GM11168 (cell line): ENCODE measurements around the gene PCBP1.
"Not testable (repeated sequence)": the region's sequence is repeated elsewhere in the genome, so short reads cannot be mapped to it uniquely, and the experiment has no call there.

Source experiments
- in situ Hi-C: fragments of 300-500 bp; cut with MboI; formaldehyde crosslinking; loops from one replicate; pipeline ENCODE4 v1.12.0; 2022; ENCODE audit warnings: low sequenced_read_pairs; ENCODE audit not compliant: unreplicated experiment

Gene PCBP1

DNA sequence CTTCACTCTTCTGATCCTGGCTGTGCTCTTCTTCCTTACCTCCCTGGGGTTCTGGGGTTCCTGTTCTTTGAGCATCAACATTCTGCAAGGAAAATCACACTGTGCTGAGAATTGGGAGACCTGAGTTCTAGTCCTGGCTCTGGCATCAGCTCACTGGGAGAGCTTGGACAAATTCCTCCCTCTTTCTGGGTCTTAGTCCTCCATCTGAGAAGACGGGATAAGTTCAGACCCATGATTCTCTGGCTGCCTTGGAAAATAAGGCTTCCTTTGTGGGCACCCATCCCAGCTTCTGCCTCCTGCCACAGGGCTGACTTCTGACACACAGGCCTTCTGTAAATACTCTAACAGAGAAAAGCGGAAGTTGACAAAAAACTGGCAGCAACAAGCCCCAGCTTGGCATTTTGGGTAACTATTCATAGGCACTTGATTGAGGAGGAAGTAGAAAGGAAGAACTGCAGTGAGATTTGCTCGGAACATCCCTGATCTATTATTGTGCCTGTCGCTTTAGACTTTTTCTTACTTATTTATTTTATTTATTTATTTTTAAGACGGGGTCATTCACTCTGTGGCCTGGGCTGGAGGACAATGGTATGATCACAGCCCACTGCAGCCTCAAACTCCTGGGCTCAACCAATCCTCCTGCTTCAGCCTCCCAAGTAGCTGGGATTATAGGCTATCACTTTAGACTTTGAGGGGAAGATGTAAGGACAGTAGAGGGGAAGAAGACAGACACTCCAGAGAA is 7.9 kb downstream of the PCBP1 start:
- in situ Hi-C loops, result loop anchor here (5.0 kb wide), 1 partner anchor 42 kb away; no protein-coding TSS in a partner anchor

DNA sequence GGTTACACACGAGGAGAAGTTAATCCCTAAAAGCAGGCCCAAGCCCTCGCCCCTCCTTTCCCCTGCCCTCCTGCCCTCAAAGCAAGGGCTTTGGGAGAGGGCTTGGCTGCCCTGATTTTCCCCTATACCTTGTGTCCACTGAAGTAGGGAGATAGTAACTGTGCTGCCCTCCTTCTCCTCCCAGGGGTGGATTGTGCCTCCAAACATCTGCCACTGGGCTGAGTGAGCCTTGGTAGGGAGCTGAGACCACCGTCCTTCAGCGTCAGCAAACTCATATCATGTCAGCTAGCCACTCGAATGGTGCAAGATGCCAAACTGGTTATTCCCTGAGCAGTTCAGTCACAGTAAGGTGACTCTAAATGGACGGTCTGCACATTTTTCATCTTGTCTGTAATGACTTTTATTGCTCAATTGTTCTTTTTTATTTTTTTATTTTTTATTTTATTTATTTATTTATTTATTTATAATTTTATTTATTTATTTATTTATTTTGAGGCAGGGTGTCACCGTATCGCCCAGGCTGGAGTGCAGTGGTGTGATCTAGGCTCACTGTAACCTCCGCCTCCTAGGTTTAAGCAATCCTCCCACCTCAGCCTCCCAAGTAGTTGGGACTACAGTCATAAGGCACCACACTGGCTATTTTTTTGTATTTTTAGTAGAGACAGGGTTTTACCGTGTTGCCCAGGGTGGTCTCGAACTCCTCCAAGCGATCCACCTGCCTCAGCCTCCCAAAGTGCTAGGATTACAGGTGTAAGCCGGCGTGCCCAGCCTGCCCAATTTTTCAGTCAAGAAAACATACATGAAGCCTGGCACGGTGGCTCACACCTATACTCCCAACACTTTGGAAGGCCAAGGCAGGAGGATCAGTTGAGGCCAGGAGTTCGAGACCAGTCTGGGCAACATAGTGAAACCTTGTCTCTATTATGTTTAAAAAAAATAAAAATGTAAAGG is 8.7 kb downstream of the PCBP1 start:
- in situ Hi-C loops, result no loop called here

DNA sequence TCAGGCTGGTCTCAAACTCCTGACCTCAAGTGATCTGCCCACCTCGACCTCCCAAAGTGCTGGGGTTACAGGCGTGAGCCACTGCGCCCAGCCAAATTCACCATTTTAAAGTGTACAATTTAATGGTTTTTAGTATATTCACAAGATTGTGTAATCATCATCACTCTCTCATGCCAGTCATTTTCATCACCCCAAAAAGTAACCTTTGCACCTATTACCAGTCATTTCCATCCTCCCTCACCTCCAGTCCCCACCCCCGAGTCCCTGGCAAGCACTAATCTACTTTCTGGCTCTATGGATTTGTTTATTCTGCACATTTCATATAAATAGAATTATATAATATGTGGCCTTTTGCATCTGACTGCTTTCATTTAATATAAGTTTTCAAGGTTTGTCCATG is 10.8 kb downstream of the PCBP1 start:
- in situ Hi-C loops, result no loop called here

DNA sequence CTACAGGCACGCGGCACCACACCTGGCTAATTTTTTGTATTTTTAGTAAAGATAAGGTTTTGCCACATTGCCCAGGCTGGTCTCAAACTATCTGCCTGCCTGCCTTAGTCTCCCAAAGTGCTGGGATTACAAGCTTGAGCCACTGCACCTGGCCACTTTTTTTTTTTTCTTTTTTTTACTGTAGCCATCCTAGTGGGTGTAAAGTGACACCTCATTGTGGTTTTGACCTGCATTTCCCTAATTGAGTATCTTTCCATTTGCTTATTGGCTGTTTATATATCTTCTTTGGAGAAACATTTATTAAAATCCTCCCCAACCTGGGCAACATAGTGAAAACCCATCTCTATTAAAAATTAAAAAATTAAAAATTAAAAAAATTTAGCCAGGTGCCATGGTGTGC is 12.0 kb downstream of the PCBP1 start:
- in situ Hi-C loops, result no loop called here

DNA sequence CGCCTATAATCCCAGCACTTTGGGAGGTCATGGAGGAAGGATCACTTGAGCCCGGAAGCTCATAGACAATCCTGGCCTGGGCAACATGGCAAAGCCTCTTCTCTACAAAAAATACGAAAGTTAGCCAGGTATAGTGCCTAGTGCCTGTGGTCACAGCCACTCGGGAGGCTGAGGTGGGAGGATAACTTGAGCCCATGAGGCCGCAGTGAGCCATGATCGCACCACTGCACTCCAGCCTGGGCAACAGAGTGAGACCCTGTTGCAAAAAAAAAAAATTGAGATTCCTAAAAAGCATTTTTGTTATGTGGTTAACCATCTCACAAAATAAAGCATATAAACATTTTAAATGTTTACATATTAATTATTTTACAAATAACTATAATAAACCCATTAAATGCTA is 13.9 kb downstream of the PCBP1 start:
- in situ Hi-C loops, result no loop called here

DNA sequence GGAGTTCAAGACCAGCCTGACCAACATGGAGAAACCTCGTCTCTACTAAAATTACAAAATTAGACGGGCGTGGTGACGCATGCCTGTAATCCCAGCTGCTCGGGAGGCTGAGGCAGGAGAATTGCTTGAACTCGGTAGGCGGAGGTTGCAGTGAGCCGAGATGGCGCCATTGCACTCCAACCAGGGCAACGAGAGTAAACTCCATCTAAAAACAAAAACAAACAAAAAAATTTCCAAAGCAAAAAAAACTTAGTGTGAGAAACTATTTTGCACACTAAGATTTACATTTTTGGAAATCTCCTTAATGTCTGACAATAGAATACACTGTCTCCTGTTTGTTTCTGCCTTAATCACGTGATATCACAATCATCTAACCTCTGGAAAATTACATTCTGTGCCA is 14.4 kb downstream of the PCBP1 start:
- in situ Hi-C loops, result not testable (repeated sequence)

DNA sequence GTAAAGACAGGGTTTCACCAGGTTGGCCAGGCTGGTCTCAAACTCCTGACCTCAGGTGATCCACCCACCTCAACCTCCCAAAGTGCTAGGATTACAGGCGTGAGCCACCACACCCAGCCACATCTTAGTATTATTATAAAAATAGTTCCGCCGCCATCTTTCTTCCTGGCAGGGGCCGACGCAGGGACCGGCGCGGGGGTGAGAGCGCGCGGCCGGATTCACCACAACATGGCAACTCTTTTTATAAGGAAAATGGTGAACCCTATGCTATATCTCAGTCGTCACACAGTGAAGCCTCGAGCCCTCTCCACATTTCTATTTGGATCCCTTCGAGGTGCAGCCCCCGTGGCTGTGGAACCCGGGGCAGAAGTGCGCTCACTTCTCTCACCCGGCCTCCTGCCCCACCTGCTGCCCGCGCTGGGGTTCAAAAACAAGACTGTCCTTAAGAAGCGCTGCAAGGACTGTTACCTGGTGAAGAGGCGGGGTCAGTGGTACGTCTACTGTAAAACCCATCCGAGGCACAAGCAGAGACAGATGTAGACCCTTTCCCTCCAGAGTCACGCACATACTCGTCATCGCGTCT is 15.1 kb downstream of the PCBP1 start:
- in situ Hi-C loops, result not testable (repeated sequence)

DNA sequence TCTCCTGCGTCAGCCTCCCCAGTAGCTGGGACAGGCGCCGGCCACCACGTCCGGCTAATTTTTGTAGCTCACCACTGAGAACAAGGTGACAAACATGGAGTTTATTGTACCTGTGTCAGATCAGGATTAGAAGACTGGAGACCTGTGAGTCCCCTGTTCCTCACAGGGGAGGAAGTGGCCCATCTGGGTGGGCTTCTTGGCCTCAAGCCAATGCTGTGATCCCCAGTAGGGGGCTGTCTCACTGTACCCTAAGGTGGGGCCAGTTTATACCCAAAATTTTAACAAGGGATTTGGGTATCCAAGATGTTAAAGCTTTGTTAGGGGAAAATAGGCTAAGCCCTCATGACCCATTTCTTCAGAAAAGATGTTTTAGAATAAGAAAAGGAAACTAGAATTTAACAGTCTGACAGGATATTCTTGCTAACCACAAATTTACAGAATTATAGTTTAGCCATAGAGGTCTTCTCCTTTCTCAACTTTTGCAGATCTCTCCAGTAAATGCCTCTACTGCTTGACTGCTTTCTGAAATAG is 16.3 kb downstream of the PCBP1 start:
- in situ Hi-C loops, result no loop called here

DNA sequence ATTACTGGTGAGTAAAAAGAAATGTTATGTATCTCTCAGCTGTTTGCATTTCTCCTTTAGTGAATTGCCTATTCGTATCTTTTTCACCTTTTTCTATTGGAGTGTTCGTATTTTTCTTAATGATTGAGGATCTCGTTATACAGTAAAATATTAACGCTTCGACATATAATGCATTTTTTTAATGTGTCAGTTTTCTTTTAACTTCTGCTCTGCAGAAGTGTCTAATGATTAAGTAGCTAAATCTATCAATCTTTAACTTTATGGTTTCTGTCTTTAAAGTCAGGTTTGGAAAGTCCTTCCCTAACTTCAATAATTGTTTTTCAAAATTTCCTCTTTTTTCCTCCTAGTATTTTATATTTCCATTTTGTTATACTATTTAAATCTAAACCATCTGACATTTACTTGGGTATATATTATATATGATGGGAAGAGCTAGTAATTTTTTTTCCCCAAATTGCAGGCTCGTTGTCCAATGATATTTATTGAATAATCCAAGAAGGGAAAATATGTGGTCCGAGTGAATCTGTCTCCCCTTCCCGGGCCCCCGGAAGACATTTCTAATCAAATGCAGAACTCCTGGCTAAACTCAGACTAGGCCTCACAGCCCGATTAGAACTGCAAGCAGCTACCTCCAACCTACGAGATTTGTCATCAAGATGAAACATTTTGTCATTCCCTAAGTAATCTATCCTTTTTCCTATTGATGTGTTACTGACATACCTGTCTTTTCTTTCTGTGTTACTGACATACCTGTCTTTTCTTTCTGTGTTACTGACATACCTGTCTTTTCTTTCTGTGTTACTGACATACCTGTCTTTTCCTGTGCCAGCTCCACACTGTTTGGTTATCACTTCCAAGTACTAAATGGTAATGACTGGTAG is 17.2 kb downstream of the PCBP1 start:
- in situ Hi-C loops, result no loop called here

DNA sequence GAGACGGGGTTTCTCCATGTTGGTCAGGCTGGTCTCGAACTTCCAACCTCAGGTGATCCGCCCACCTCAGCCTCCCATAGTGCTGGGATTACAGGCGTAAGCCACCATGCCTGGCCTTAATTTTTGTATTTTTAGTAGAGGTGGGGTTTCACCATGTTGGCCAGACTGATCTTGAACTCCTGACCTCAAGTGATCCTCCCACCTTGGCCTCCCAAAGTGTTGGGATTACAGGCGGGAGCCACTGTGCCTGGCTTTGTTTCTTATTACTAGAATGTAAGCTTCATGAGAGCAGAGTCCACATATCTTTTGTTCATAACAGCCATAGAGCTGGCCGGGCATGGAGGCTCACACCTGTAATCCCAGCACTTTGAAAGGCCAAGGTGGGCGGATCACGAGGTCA is 18.9 kb downstream of the PCBP1 start:
- in situ Hi-C loops, result not testable (repeated sequence)

DNA sequence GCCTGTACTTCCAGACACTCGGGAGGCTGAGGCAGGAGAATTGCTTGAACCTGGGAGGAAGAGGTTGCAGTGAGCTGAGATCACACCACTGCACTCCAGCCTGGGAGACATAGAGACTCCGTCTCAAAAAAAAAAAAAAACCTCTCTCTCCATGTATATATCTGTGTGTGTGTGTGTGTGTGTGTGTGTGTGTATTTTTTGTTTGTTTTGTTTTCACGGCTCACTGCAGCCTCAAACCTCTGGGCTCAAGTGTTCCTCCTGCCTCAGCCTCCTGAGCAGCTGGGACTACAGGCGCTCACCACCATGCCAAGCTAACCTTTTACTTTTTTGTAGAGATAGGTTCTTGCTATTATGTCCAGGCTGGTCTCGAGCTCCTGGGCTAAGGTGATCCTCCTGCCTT is 23.1 kb downstream of the PCBP1 start:
- in situ Hi-C loops, result not testable (repeated sequence)

DNA sequence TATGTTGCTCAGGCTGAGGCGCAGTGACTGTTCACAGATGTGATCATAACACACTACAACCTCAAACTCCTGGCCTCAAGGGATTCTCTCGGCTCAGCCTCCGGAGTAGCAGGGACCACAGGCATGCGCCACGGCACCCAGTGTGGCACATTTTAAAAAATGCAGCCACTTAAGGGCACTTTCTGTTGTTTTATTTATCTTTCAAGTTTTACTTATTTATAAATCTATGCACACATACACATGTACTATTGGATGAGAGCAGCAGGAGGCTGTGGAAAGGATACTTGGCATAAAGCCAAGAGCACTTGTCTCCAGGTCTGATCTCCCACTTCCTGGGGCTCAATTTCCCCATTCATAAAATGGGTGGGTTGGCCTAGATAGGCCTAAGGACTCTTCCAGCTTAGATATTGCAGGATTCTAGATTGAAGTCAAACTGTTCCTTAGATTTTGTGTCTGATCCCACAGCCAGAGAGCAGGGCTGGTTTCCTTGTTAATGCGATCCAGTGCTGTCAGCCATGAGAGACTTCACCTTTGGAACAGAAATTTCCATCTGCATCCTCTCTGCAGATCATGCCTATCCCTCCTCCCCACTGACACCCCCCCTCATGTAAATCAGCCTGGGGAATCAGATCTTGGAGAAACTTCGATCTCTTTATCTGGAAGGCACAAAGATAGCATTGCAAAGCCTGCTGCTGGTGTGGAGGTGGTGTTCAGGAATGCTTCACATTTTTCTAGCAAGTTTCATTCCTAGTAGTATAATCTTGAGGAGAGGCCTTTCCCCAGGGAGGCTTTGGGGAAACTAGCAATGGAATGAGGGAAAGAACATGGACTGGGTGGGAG is 24.7 kb downstream of the PCBP1 start:
- in situ Hi-C loops, result no loop called here

DNA sequence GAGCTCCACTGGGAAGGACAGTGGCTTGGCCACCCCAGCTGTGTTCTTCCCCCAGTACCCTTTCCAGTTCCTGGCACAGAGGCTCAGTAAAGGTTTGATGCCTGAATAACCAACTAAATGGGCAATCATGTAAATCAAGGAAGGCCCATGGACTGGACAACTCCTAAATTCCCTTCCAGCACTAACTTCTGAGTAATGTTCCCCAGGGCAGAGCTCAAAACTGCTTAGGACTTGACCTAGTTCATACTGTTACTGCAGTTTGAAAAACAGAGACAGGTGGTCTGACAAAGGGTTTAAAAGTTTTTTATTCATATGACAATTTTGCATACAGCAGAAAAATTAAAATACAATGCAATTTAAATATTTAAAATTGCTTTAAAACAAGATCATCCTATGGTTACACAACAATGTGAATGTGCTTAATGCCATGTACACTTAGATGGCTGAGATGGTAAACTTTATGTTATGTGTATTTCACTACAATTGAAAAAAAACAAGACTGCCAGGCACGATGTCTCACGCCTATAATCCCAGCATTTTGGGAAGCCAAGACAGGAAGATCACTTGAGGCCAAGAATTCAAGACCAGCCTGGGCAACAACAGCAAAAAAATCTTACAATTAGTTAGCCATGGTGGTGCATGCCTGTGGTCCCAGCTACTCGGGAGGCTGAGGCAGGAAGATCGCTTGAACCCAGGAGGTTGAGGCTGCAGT is 26.2 kb downstream of the PCBP1 start:
- in situ Hi-C loops, result no loop called here

DNA sequence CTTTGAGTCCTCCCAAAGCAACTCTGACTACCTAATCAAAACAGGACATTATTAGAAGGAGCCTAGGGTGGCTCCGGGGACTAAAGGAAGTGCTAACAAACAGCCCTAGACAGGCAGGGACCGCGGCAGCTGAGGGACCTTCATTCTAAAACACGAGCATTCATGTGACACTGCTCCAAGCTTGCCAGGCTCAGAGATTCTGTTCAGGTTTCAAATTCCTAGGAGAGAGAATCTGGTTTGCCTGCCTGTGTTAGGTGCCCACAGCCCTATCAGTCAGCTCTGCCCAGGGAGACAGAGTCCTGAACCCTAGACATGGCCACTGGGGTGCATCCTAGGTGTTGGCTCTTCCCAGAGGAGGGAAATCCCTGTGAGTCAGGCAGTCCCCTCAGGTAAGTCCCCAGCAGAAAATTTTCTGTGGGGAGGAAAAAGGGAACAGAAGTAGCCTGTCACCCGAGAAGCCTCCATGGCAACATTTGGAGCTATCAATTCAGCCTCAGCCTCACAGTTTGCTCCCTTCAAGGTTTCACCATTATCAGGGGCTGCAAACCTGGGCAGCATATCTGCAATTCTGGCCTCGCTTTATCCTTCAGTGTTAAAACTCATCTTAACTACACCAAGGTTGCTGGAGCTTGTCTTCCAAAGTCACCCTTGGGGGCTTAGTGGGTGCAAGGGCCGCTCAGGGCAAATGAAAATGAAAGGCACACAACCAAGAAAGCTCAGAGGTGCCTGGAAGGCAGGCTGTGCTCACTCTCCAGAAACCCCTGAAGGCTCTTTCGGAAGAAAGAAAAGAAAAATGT is 28.6 kb downstream of the PCBP1 start:
- in situ Hi-C loops, result no loop called here

DNA sequence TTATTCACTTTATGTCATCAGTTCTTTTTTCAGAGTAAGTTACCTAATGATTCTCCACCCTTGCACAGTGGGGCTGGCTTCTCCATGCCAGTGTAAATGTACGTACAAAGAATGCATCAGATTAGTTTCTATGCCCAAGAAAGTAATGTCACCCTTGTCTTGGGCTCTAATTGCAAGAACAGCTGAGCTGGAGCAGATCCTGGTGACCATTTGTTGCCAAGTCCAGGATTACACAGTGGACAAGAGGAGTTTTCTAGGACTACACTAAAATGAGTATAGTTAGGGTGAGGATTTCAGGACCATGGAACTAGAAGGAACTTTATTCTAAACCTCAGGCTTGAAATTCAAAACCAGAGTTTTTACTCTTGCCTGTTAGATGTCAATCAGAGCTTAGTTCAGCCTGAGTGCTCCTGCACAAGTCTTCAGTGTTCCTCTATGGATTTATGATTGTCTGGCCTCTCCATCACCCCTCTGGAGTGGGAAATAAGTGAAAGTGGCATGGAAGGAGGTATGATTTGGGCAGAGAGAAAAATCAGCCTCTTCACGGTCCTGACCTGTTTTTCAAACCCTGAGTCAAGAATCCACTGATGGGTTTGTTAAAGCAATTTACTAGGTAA is 29.8 kb downstream of the PCBP1 start:
- in situ Hi-C loops, result no loop called here

DNA sequence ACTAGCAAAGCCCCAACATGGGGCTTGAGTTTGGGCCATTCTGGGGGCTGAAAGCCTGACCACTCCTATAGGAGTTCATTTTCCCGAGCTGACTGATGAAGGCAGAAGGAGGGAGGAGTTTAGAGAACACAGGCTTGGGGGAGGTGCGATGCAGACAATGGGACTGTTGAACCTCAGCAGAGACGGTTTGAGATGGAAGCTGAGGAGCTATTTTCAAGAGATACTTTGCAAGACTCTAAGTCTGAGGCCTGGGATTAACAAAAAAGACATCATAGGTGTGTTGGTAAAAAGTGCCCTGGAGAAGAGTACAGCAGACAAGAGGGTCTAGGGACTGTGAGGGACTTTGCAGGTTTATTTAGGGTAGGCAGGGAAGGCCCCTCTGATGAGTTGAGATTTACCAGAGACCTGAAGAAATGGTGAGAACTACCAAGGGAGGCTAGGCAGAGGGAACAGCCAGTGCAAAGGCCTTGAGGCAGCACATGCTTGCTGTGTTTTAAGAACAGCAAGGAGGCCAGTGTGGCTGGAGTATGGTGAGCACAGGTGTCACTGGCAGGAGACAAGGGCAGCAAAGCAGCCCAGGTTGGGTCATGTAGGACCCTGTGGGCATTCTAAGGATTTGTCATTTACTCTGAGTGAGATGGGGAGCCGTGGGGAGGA is 31.6 kb downstream of the PCBP1 start:
- in situ Hi-C loops, result no loop called here
